Upper lobe of right lung (tissue), 1 donor: Measurements from ENCODE around the gene CCSER1. TPM values are rescaled to one million over a fixed set of nuclear protein-coding genes. Genes with fewer than 3 reads are reported as not detected.
"Not testable (repeated sequence)": the region's sequence is repeated elsewhere in the genome, so short reads cannot be mapped to it uniquely, and the experiment has no call there.

Source experiments
- ATAC-seq: fragments of 200-7000 bp; cut with Tn5 transposase; one replicate; pipeline ENCODE4 v1.9.1; 2020; ENCODE audit warnings: mild to moderate bottlenecking, moderate library complexity
- DNase-seq: peaks from one replicate; pipeline ENCODE4 v3.0.0-alpha.2; 2020
- H3K27ac ChIP-seq: fragments of 200-600 bp; one replicate; pipeline ENCODE4 v1.8.0; 2022
- H3K27me3 ChIP-seq: fragments of 200-600 bp; one replicate; pipeline ENCODE4 v1.8.0; 2022; ENCODE audit warnings: mild to moderate bottlenecking
- H3K36me3 ChIP-seq: fragments of 200-600 bp; one replicate; pipeline ENCODE4 v1.8.0; 2022
- H3K4me1 ChIP-seq: fragments of 200-600 bp; one replicate; pipeline ENCODE4 v1.8.0; 2022
- H3K4me3 ChIP-seq: fragments of 200-600 bp; one replicate; pipeline ENCODE4 v1.8.0; 2022; ENCODE audit warnings: mild to moderate bottlenecking
- H3K9me3 ChIP-seq: fragments of 200-600 bp; one replicate; pipeline ENCODE4 v1.8.0; 2022
- intact Hi-C: fragments of 100-400 bp; cut with DNase I; formaldehyde crosslinking; loops from one replicate; pipeline ENCODE4 v1.11.0; 2022
- total RNA-seq: library from RNA; stranded (reverse); fragmentation: NEBNext Ultra II Directional; extraction: Animal tissue kit (Norgen Biotek cat#: 25700); gene quantifications from one replicate; pipeline ENCODE4 v1.2.1, GENCODE V29; 2021
- TF ChIP-seq, protein P1 (sequence below): fragments of 200-600 bp; IDR thresholded peaks from one replicate; pipeline ENCODE4 v1.8.0; 2022; ENCODE audit warnings: antibody characterized with exemption
- donor health status: DM: no; HTN: yes; CAD: no; lungs with severe emphysema.

CCSER1 gene
- total RNA-seq, 1 donor from 2014 or later = 7.4 TPM

DNA sequence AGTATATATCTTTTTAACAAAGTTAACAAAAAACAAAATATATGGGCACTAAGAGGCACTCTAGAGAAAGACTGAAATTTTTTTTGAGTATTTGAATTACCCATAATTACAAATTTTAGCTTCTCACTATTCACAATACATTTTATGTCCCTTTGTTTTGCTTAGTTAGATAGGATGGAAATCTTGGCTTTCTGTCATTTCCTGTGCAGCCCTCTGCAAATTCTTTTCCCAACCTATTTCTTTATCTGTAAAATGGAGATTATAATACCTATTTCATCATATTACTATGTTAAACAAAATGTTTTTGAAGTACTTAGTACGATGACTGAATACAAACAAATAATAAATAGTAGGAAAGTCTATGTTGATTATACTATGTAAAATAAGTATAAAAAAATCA is 710.0 kb downstream of the CCSER1 start:
- H3K4me1 ChIP-seq = no peaks in the 10 kb centered on the region
- TF ChIP-seq, protein P1, sequence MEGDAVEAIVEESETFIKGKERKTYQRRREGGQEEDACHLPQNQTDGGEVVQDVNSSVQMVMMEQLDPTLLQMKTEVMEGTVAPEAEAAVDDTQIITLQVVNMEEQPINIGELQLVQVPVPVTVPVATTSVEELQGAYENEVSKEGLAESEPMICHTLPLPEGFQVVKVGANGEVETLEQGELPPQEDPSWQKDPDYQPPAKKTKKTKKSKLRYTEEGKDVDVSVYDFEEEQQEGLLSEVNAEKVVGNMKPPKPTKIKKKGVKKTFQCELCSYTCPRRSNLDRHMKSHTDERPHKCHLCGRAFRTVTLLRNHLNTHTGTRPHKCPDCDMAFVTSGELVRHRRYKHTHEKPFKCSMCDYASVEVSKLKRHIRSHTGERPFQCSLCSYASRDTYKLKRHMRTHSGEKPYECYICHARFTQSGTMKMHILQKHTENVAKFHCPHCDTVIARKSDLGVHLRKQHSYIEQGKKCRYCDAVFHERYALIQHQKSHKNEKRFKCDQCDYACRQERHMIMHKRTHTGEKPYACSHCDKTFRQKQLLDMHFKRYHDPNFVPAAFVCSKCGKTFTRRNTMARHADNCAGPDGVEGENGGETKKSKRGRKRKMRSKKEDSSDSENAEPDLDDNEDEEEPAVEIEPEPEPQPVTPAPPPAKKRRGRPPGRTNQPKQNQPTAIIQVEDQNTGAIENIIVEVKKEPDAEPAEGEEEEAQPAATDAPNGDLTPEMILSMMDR = no peak
- H3K4me3 ChIP-seq = no peak overlapping the region
- intact Hi-C loops = no loop called here
- H3K9me3 ChIP-seq = no peaks in the 10 kb centered on the region
- DNase-seq = no peak
- no peaks in the 10 kb centered on the region for H3K27me3 ChIP-seq
- no peaks in the 10 kb centered on the region for H3K36me3 ChIP-seq
- no peak for ATAC-seq
- no peak overlapping the region for H3K27ac ChIP-seq

DNA sequence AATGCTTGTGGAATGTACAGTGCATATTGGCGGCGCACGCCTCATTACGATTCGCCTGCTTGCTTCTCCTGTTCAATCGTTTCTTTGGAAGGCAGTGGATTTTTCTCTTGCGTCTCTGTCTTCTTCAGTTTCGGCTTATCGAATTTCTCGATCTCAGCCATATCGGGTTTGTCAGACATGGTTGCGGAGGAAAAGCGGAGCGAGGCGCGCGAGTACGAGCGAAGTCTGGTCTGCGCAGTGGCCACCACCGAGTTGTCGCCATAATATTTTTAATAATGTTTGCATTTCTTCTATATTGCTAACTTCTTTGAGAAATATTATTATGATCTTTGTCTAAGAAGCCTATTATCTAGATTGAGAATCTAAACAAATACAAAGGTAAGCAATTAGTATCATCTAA is 711.7 kb downstream of the CCSER1 start:
- intact Hi-C loops, H3K9me3 ChIP-seq, ATAC-seq, H3K4me1 ChIP-seq, H3K27me3 ChIP-seq, H3K27ac ChIP-seq, H3K36me3 ChIP-seq, DNase-seq, H3K4me3 ChIP-seq: not testable (repeated sequence)

GRCh38 chr4:90840291-90840690 is 713.1 kb downstream of the CCSER1 start:
- no peak for ATAC-seq
- TF ChIP-seq, protein P1 = no peak
- no peak for DNase-seq
- Histone ChIP-seq H3K27me3 (no peaks in the 10 kb centered on the region), H3K36me3 (no peaks in the 10 kb centered on the region), H3K9me3 (no peaks in the 10 kb centered on the region), H3K4me3 (no peak overlapping the region), H3K27ac (no peak overlapping the region), H3K4me1 (no peaks in the 10 kb centered on the region)
- intact Hi-C loops = no loop called here

- TF ChIP-seq, protein P1 = no peak
- Histone ChIP-seq H3K9me3 (no peaks in the 10 kb centered on the region), H3K27ac (no peak overlapping the region), H3K36me3 (no peaks in the 10 kb centered on the region), H3K4me3 (no peak overlapping the region), H3K27me3 (no peaks in the 10 kb centered on the region), H3K4me1 (no peaks in the 10 kb centered on the region)
- intact Hi-C loops = no loop called here
- DNase-seq = no peak
- no peak for ATAC-seq
Observed at GRCh38 chr4:90840828-90841227, 713.6 kb downstream of the CCSER1 start.

DNA sequence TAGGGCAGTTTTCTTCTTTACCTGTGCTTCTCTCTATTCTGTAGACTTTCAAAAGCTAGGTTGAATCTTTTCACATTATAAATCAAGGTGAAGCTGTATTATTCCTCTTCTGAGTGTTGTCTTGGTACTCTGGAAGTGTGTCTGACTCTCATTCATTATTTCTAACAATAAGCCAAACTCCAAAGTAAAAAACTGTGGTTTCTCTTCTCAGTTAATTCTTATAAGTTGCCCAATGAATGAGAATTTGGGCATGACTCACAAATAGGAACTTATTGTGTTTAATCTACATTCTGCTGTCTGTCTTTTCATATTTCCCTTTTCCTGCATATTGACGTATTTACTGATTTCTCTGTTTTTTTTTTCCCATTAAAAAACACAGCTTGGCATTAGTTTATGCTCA is 714.5 kb downstream of the CCSER1 start:
- no peak overlapping the region for H3K4me3 ChIP-seq
- no peaks in the 10 kb centered on the region for H3K36me3 ChIP-seq
- DNase-seq = no peak
- no peak for ATAC-seq
- no peak overlapping the region for H3K27ac ChIP-seq
- no peaks in the 10 kb centered on the region for H3K27me3 ChIP-seq
- H3K4me1 ChIP-seq = no peaks in the 10 kb centered on the region
- intact Hi-C loops = no loop called here
- TF ChIP-seq, protein P1 = no peak
- no peaks in the 10 kb centered on the region for H3K9me3 ChIP-seq

- Histone ChIP-seq H3K36me3 (no peaks in the 10 kb centered on the region), H3K4me3 (no peak overlapping the region), H3K27ac (no peak overlapping the region), H3K27me3 (no peaks in the 10 kb centered on the region), H3K4me1 (no peaks in the 10 kb centered on the region), H3K9me3 (no peaks in the 10 kb centered on the region)
- intact Hi-C loops = no loop called here
- ATAC-seq (peak; percentile 86), DNase-seq (no peak)
- TF ChIP-seq, protein P1 = no peak
Observed at GRCh38 chr4:90842960-90843359, 715.8 kb downstream of the CCSER1 start.
